H9 (cell line): ENCODE results near the gene PRAMEF12. TPM values are rescaled to one million over a fixed set of nuclear protein-coding genes. Genes with fewer than 3 reads are reported as not detected.

Experiments
- DNase-seq: peaks from one replicate; pipeline ENCODE4 v3.0.0-alpha.2; 2017
- H2AFZ ChIP-seq: one replicate; pipeline ENCODE4 v1.6.1; 2013; ENCODE audit warnings: mild to moderate bottlenecking, low read length, control low read depth, moderate library complexity
- H2AK5ac ChIP-seq: 2 replicates; pipeline ENCODE4 v1.6.1; 2013; ENCODE audit warnings: low read length, control low read depth, mixed read lengths; ENCODE audit not compliant: insufficient read length
- H2BK120ac ChIP-seq: one replicate; pipeline ENCODE4 v1.6.1; 2013; ENCODE audit warnings: low read depth, mild to moderate bottlenecking, low read length, control low read depth, inconsistent platforms; ENCODE audit not compliant: poor library complexity, severe bottlenecking
- H2BK12ac ChIP-seq: 2 replicates; pipeline ENCODE4 v1.6.1; 2013; ENCODE audit warnings: low read length, control low read depth, mixed read lengths, low read depth; ENCODE audit not compliant: insufficient read length
- H2BK15ac ChIP-seq: 2 replicates; pipeline ENCODE4 v1.6.1; 2013; ENCODE audit warnings: low read depth, low read length, control low read depth
- H2BK20ac ChIP-seq: one replicate; pipeline ENCODE4 v1.6.1; 2013; ENCODE audit warnings: low read depth, mild to moderate bottlenecking, low read length, control low read depth, inconsistent platforms; ENCODE audit not compliant: poor library complexity, severe bottlenecking
- H2BK5ac ChIP-seq: 2 replicates; pipeline ENCODE4 v1.6.1; 2013; ENCODE audit warnings: low read length, control low read depth, mixed read lengths; ENCODE audit not compliant: insufficient read length
- H3K14ac ChIP-seq: 2 replicates; pipeline ENCODE4 v1.6.1; 2013; ENCODE audit warnings: low read length, control low read depth; ENCODE audit not compliant: insufficient read depth
- H3K18ac ChIP-seq: 2 replicates; pipeline ENCODE4 v1.6.1; 2013; ENCODE audit warnings: low read depth, mild to moderate bottlenecking, mixed read lengths, low read length, control low read depth; ENCODE audit not compliant: insufficient read length
- H3K23ac ChIP-seq: 2 replicates; pipeline ENCODE4 v1.6.1; 2013; ENCODE audit warnings: low read length, control low read depth, mixed read lengths, low read depth; ENCODE audit not compliant: insufficient read length
- H3K23me2 ChIP-seq: 2 replicates; pipeline ENCODE4 v1.6.1; 2013; ENCODE audit warnings: low read depth, mild to moderate bottlenecking, mixed read lengths, low read length, control low read depth; ENCODE audit not compliant: insufficient read length, poor library complexity, severe bottlenecking
- H3K27ac ChIP-seq: 2 replicates; pipeline ENCODE4 v1.5.1; 2013; ENCODE audit warnings: low read length, control low read depth, mixed read lengths, low read depth; ENCODE audit not compliant: insufficient read length
- H3K27me3 ChIP-seq: 2 replicates; pipeline ENCODE4 v1.6.1; 2013; ENCODE audit warnings: low read length, control low read depth, inconsistent platforms; ENCODE audit not compliant: insufficient read depth
- H3K4ac ChIP-seq: 2 replicates; pipeline ENCODE4 v1.6.1; 2013; ENCODE audit warnings: low read depth, mild to moderate bottlenecking, control low read depth, inconsistent platforms, low read length, moderate library complexity
- H3K4me1 ChIP-seq: 2 replicates; pipeline ENCODE4 v1.6.1; 2013; ENCODE audit warnings: low read length, control low read depth, inconsistent platforms; ENCODE audit not compliant: insufficient read depth
- H3K4me2 ChIP-seq: 2 replicates; pipeline ENCODE4 v1.6.1; 2013; ENCODE audit warnings: low read length, control low read depth, mixed read lengths; ENCODE audit not compliant: insufficient read length, insufficient read depth
- H3K56ac ChIP-seq: 2 replicates; pipeline ENCODE4 v1.6.1; 2013; ENCODE audit warnings: low read depth, mild to moderate bottlenecking, mixed read lengths, low read length, control low read depth; ENCODE audit not compliant: insufficient read length
- H3K79me1 ChIP-seq: 2 replicates; pipeline ENCODE4 v1.6.1; 2013; ENCODE audit warnings: low read depth, mild to moderate bottlenecking, moderate library complexity, low read length, control low read depth, inconsistent platforms; ENCODE audit not compliant: insufficient read depth, poor library complexity, severe bottlenecking
- H3K79me2 ChIP-seq: 2 replicates; pipeline ENCODE4 v1.6.1; 2013; ENCODE audit warnings: low read length, control low read depth, inconsistent platforms; ENCODE audit not compliant: insufficient read depth
- H3K9ac ChIP-seq: 2 replicates; pipeline ENCODE4 v1.6.1; 2013; ENCODE audit warnings: low read length, control low read depth, mixed read lengths; ENCODE audit not compliant: insufficient read length; ENCODE audit errors: extremely low read depth
- H3K9me3 ChIP-seq: one replicate; pipeline ENCODE4 v1.6.1; 2013; ENCODE audit warnings: low read depth, low read length, inconsistent platforms; ENCODE audit not compliant: control insufficient read depth
- H3T11ph ChIP-seq: one replicate; pipeline ENCODE4 v1.6.1; 2013; ENCODE audit warnings: mild to moderate bottlenecking, low read length, control low read depth, inconsistent platforms
- H4K20me1 ChIP-seq: one replicate; pipeline ENCODE4 v1.6.1; 2013; ENCODE audit not compliant: control insufficient read depth, insufficient read length, insufficient read depth
- H4K5ac ChIP-seq: 2 replicates; pipeline ENCODE4 v1.6.1; 2013; ENCODE audit warnings: low read depth, mild to moderate bottlenecking, mixed read lengths, low read length, control low read depth; ENCODE audit not compliant: insufficient read length
- H4K8ac ChIP-seq: replicated peaks from 2 replicates; pipeline ENCODE4 v1.6.1; 2013; ENCODE audit warnings: low read length, control low read depth, mixed read lengths, low read depth; ENCODE audit not compliant: insufficient read length
- H4K91ac ChIP-seq: 2 replicates; pipeline ENCODE4 v1.6.1; 2013; ENCODE audit warnings: low read depth, mild to moderate bottlenecking, moderate library complexity, mixed read lengths, low read length, control low read depth; ENCODE audit not compliant: insufficient read length
- H3K27ac Mint-ChIP-seq, 3 experiments: 2 replicates in 2 of 3; 3 replicates in 1 of 3; pipeline ENCODE4 v1.8.0; 2020 to 2021; ENCODE audit warnings: mixed read lengths in 3 of 3, mild to moderate bottlenecking in 1 of 3, moderate library complexity in 1 of 3
- H3K27me3 Mint-ChIP-seq: 2 replicates; pipeline ENCODE4 v1.8.0; 2021; ENCODE audit warnings: low read depth, mild to moderate bottlenecking, moderate library complexity, mixed read lengths
- H3K36me3 Mint-ChIP-seq, 3 experiments: 2 replicates in 2 of 3; 3 replicates in 1 of 3; pipeline ENCODE4 v1.8.0; 2020 to 2021; ENCODE audit warnings: low read depth in 3 of 3, mixed read lengths in 3 of 3; ENCODE audit not compliant: insufficient read depth in 1 of 3
- H3K4me1 Mint-ChIP-seq, 2 experiments: 2 replicates each; pipeline ENCODE4 v1.8.0; 2020; ENCODE audit warnings: mixed read lengths in 2 of 2
- H3K4me3 Mint-ChIP-seq, 2 experiments: 2 replicates in 1 of 2; 3 replicates in 1 of 2; pipeline ENCODE4 v1.8.0; 2020 to 2021; ENCODE audit warnings: mild to moderate bottlenecking in 2 of 2, mixed read lengths in 2 of 2, moderate library complexity in 1 of 2
- H3K9me3 Mint-ChIP-seq, 2 experiments: 2 replicates in 1 of 2; 3 replicates in 1 of 2; pipeline ENCODE4 v1.8.0; 2020; ENCODE audit warnings: mild to moderate bottlenecking in 2 of 2, mixed read lengths in 2 of 2, moderate library complexity in 1 of 2
- CTCF ChIP-seq: fragments of 200-600 bp; sonication (generic); conservative IDR thresholded peaks from 3 replicates; pipeline ENCODE4 v1.8.0; 2021; ENCODE audit warnings: antibody characterized with exemption, mild to moderate bottlenecking
- WGBS: extraction: QIAGEN DNeasy Blood & Tissue Kit; methylation state at CpG from one replicate; pipeline ENCODE4 v1.1.7; 2013; ENCODE audit warnings: missing lambda C conversion rate, low lambda C conversion rate, mixed read lengths; ENCODE audit not compliant: insufficient read length; ENCODE audit errors: extremely low coverage; 5-methylcytosine and 5-hydroxymethylcytosine counted together
- total RNA-seq: library from RNA; stranded (reverse); gene quantifications from 2 replicates; pipeline ENCODE4 v1.2.1, GENCODE V29; 2021

PRAMEF12 gene
- total RNA-seq, 1 experiment from 2014 or later = not detected

GRCh38 chr1:12728391-12728790 is 45.1 kb upstream of the PRAMEF12 start:
- Histone ChIP-seq H4K91ac (no peak overlapping the region), H3K4ac (no peak overlapping the region), H3K23ac (no peak overlapping the region), H4K8ac (no peak overlapping the region), H4K5ac (no peak overlapping the region), H3K27ac (no peak overlapping the region), H2BK120ac (no peak overlapping the region), H3K4me2 (no peak overlapping the region), H3K79me2 (no peaks in the 10 kb centered on the region), H3K56ac (no peak overlapping the region), H3K27me3 (no peaks in the 10 kb centered on the region), H3K23me2 (no peaks in the 10 kb centered on the region), H3K9me3 (no peaks in the 10 kb centered on the region), H3K14ac (no peak overlapping the region), H3K79me1 (no peaks in the 10 kb centered on the region), H3T11ph (no peak overlapping the region), H2BK12ac (no peak overlapping the region), H3K4me1 (no peaks in the 10 kb centered on the region), H3K9ac (no peak overlapping the region), H3K18ac (no peak overlapping the region), H2BK20ac (no peak overlapping the region), H2AK5ac (no peak overlapping the region), H2AFZ (no peak overlapping the region), H4K20me1 (no peaks in the 10 kb centered on the region), H2BK5ac (no peak overlapping the region), H2BK15ac (no peak overlapping the region)
- Mint-ChIP-seq H3K27me3 (peaks cover 5% of the 10 kb centered on the region), H3K36me3 (peaks cover 0 to 7% (median 3%) of the 10 kb centered on the region in 3 experiments; a peak in 5 of 7 replicates), H3K27ac (no peak overlapping the region), H3K4me1 (no peaks in the 10 kb centered on the region), H3K4me3 (no peak overlapping the region), H3K9me3 (peaks cover 15 to 34% of the 10 kb centered on the region in 2 experiments)
- no CpG with 5 or more reads among the region's 2 CpGs for WGBS
- TF ChIP-seq CTCF = no peak
- DNase-seq = no peak
